Suprapubic skin (tissue), 4 donors: ENCODE results near the gene VSX2.

Source experiments
- EP300 ChIP-seq: sonication (generic); formaldehyde crosslinking; IDR thresholded peaks from one replicate; pipeline ENCODE4 v1.6.1; 2017; ENCODE audit warnings: antibody characterized with exemption
- POLR2A ChIP-seq, 2 donors: fragments of 450-650 bp; IDR thresholded peaks; one replicate each; pipeline ENCODE4 v1.6.1; 2017; ENCODE audit warnings: antibody characterized with exemption in 2 of 2, mild to moderate bottlenecking in 2 of 2, moderate library complexity in 2 of 2
- POLR2AphosphoS5 ChIP-seq, 3 donors: sonication (generic); formaldehyde crosslinking; IDR thresholded peaks; one replicate each; pipeline ENCODE4 v1.6.1; 2017; ENCODE audit warnings: antibody characterized with exemption in 3 of 3
- TF ChIP-seq, protein P1 (sequence below), 2 donors: fragments of 200-600 bp in 1 of 2; fragments of 450-650 bp in 1 of 2; sonication (generic) in 1 of 2; IDR thresholded peaks; one replicate each; pipeline ENCODE4 v1.5.1; 2016 to 2019; ENCODE audit warnings: antibody characterized with exemption in 2 of 2, mild to moderate bottlenecking in 1 of 2, moderate library complexity in 1 of 2

DNA sequence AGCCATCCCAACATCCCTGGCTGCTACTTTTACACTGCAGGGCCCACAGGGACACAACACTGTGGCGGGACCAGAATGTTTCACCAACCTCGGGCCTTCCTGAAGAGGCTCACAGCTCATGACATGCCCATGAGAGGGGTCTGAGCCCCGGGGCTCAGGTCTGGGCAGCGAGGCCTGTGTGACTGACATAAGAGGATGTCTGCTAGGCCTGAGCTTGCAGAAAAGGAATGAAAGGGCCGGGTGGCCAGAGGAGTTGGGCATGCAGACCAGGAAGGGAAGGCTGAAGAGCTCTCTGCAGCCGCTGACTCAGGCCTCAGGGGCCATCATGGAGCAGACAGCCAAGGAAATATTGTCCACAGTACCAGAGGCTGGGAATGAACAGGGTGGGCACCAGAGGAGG lies 18.3 kb upstream of the VSX2 start:
- TF ChIP-seq, protein P1, sequence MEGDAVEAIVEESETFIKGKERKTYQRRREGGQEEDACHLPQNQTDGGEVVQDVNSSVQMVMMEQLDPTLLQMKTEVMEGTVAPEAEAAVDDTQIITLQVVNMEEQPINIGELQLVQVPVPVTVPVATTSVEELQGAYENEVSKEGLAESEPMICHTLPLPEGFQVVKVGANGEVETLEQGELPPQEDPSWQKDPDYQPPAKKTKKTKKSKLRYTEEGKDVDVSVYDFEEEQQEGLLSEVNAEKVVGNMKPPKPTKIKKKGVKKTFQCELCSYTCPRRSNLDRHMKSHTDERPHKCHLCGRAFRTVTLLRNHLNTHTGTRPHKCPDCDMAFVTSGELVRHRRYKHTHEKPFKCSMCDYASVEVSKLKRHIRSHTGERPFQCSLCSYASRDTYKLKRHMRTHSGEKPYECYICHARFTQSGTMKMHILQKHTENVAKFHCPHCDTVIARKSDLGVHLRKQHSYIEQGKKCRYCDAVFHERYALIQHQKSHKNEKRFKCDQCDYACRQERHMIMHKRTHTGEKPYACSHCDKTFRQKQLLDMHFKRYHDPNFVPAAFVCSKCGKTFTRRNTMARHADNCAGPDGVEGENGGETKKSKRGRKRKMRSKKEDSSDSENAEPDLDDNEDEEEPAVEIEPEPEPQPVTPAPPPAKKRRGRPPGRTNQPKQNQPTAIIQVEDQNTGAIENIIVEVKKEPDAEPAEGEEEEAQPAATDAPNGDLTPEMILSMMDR (IDR thresholded peaks at IDR 0.05), result no peak
- TF ChIP-seq POLR2AphosphoS5 (IDR thresholded peaks at IDR 0.05) (no peak), POLR2A (IDR thresholded peaks at IDR 0.05) (no peak), EP300 (no peak)
